Right renal pelvis (tissue), 4 donors: Measurements from ENCODE around the gene TMEM169. TPM values are rescaled to one million over a fixed set of nuclear protein-coding genes. Genes with fewer than 3 reads are reported as not detected.
"Not testable (repeated sequence)": the region's sequence is repeated elsewhere in the genome, so short reads cannot be mapped to it uniquely, and the experiment has no call there.

Experiments
- DNase-seq, 4 donors: peaks; one replicate each; pipeline ENCODE4 v3.0.0-alpha.2; 2013; ENCODE audit warnings: low read depth in 4 of 4, low spot score in 3 of 4, missing footprints in 1 of 4
- polyA plus RNA-seq, 4 donors: library from polyadenylated mRNA; unstranded; fragments of 120-200 nt; gene quantifications; one replicate each; pipeline ENCODE4 v1.2.1, GENCODE V29; 2013; ENCODE audit not compliant: insufficient read length in 4 of 4

The TMEM169 gene
- polyA plus RNA-seq, 4 donors, result 14.0 to 16.7 (median 14.5) TPM

DNA sequence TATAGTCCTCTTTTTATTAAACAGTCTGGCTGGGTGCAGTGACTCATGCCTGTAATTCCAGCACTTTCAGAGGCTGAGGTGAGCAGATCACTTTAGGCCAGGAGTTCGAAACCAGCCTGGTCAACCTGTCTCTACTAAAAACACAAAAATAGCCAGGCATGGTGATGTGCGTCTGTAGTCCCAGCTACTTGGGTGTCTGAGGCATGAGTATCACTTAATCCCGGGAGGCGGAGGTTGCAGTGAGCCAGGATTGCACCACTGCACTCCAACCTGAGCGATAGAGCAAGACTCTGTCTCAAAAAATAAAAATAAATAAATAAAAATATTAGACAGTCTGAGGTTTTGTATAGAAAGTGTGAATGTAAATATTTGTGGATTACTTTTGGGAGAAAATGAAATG, 45.2 kb downstream of the TMEM169 start:
- DNase-seq, result no peak

DNA sequence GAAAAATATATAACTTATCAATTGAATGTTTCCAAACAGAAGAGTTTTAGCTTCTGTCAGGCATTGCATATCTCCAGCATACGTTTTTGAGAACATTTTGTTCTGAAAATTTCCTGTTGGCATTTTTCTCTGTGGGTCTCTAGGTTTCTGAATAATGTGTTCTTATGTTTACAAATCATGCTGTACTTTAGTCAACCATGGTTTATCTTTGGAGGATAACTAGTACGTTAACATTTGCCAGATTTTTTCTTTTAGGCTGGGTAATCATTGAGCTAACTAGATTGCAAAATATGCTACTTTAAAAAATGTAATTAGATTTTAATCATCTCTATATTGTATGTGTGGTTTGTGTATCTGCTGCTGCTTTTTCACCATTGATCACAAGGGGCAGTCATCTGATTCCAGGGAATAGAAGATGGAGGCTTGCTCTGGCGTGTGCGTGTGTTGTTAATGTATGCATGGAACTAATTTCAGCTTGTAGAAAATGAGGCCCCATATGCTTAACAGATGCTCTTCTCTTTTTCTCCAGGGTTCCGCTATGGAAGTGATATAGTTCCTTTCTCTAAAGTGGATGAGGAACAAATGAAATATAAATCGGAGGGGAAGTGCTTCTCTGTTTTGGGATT, 48.7 kb downstream of the TMEM169 start:
- no peak for DNase-seq

DNA sequence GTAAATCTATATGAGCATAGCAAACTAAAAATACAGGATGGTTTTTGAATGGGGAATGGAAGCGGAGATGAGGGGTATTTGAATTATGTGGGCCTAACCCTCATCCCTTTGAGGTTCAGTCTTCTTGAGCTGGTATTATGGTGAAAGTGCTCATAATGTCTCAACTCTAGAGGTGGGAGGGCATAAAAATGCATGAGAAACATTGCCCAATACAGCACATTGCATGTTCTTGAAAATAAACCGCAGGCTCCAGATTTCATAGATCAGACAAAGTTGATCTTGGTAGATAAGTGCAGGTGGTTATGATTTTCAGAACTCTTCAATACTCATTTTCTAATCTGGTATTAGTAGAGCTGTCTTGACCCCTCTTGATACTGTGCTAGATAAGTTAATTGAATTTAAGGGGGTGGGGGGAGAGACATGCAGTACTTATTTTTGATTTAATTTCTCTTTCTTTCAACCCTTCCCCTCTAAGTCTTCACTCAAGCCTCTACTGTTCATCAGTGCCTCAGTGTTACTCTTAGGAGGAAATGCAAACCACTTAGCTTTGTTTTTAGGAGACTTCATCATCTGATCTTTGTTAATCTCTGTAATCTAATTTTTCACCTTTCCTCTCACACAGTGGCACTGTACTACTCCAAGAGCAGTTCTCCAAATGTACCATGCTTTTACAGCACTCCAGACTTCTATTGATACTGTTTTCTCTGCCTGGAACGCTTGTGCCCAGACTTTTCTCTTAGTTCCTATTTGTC, 49.6 kb downstream of the TMEM169 start:
- DNase-seq, result no peak

DNA sequence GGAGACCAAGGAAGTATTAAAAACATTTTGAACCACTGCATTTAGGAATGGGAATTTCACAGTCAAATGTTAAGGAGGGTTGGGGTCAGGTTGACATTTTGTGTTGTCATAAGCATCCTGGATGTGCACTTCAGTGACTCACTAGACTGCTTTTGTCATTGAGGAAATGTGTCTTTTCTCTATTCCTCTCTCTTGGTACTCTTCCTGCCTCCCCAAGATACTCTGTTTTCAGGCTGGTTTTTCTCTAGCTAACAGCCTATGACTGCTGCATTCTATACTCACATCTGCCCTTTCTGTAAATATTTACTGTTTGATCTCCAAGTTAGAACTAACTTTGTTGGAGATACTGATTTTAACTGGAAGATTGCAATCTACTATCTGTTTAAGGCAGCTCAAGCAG, 50.9 kb downstream of the TMEM169 start:
- DNase-seq, result no peak

DNA sequence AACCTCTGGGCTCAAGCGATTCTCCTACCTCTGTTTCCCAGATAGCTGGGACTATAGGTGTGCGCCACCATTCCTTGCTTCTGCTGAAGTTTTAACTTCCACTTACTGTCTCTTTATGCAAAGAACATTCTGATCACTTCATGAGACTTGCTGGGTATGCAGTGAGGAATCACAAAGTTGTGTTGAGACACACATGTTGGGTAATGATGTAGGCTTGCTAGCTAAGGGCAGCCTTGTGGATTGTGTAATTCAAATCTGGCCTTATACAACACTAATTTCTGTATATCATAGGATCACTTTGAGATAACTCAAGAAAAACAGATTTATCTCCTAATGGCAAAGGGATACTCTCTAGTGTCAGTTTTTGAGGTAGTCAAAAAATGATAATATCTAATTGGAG, 51.7 kb downstream of the TMEM169 start:
- DNase-seq, result no peak

DNA sequence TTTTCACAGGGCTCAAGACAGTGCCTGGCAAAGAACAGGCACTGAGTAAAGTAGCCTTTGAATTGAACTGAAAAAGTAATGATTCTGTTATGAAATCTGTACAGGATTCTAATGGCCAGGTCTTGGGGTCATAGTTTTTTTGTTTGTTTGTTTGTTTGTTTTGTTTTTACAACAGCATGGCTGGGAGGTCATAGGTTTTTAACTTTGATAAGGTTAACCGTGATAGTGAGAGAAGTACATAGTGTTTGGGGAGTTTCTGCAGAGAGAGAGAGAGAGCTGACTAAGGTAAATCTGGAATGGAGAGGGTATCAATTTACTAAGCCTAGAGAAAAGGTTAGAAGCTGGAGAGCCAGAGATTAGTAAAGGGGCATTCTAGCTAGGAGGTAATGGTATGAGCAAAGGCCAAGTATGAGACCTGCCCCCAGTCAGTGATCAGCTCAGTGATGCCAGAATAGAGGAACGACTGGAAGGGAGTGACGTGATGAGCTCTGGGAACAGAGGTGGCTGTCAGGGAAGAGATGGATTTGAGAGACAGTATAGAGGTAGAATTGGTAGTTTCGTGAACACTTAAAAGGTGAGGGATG, 53.3 kb downstream of the TMEM169 start:
- no peak for DNase-seq

DNA sequence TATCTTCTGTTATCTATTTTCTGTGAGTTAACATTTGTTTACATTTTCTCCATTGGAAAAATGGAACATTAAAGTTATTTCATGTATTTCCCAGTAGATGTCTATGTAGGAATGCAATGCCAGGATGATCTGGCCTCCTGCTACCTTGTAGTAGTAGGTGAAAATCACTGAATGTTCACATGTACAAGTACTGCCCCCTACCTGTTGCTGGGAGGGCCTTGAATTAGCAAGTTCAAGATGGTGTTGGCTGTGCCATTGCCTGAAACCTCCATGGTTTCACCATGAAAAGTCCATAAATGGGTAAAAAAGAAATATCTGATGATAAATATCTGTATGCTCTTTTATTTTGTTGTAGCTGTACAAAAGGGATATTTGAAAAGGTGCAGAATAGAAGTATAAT, 58.2 kb downstream of the TMEM169 start:
- no peak for DNase-seq

DNA sequence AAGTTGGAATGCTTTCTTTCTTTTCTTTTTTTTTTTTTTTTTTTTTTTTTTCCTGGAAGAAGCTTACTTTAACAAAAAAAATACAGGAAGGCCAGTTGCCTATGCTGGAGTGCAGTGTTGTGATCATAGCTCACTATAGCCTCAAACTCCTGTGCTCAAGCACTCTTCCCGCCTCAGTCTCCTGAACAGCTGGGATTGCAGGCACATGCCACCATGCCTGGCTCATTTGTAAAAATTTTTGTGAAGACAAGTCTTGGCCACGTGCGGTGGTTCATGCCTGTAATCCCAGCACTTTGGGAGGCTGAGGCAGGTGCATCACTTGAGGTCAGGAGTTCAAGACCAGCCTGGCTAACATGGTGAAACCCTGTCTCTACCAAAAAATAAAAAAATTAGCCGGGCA, 59.8 kb downstream of the TMEM169 start:
- not testable (repeated sequence) for DNase-seq

DNA sequence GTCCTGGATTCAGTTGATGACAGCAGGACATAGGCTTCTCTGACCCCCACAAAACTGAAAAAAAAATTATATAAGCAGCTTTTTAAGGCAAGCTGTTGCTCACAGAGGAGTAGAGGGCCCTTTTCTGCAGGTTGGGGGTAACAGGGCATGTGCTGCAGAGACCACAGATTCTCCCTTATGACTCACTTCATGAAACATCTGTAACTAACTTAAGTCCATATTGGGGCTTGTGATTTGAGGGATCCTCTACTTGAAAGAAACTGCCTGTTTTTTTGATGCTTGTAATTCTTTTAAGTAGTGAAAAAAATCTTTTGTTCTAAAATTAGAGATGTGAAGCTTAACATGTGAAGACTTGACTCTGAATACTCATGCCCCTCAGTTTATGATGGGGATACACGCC, 60.8 kb downstream of the TMEM169 start:
- DNase-seq, result no peak

DNA sequence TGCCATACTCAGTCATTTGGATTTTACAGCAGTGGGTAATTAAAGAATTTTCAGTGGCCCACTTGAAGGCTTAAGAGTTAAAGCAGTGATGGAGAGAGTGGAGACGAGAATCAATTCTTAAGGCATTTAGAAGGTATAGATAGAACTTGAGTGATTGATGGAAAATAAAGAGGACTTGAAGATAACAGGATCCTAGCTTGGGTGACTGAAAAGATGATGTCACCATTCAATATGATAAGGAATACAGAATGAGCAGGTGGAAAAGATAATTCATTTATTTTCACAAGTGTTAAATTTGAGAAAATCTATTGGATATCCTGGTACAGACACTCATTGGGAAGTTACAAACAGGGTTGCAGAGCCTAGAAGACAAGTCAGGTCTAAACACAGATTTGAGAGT, 62.7 kb downstream of the TMEM169 start:
- DNase-seq, result no peak

DNA sequence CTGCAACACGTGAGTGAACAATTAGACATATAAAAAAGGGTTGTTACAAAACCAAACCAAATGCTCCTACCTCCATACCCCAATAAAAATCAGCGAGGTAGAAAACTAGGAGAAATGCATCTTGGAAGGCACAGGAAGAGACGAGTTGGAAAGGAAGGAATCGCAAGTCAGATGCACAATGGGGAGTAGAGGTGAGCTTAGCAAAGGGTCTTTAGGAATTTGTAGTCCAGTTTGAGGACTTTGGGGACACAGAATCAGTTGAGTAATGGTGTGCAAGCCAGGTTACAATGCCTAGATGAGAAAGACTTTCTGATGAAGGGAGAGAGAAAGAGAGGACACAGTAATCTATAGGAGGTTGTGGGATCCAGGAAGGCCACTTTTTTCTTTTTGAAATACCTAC, 63.1 kb downstream of the TMEM169 start:
- no peak for DNase-seq

DNA sequence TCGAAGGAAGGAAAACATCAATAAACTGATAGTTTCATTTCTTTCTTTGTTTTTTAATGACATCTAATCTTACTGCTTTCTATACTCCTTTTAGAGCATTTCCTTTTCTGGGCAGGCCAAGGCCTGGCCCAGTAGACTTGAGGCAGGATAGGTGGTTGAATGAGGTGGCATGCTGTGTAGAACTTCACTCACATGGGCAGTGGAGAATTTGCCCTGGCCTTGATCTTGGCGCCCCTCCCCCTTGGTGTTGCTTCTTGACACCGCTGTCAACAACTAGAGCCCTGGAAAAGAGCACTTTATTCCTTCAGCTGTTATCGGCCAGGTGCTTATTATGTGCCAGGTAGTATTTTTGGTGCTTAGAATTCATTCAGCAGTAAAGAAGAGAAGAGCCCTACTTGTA, 64.9 kb downstream of the TMEM169 start:
- no peak for DNase-seq

DNA sequence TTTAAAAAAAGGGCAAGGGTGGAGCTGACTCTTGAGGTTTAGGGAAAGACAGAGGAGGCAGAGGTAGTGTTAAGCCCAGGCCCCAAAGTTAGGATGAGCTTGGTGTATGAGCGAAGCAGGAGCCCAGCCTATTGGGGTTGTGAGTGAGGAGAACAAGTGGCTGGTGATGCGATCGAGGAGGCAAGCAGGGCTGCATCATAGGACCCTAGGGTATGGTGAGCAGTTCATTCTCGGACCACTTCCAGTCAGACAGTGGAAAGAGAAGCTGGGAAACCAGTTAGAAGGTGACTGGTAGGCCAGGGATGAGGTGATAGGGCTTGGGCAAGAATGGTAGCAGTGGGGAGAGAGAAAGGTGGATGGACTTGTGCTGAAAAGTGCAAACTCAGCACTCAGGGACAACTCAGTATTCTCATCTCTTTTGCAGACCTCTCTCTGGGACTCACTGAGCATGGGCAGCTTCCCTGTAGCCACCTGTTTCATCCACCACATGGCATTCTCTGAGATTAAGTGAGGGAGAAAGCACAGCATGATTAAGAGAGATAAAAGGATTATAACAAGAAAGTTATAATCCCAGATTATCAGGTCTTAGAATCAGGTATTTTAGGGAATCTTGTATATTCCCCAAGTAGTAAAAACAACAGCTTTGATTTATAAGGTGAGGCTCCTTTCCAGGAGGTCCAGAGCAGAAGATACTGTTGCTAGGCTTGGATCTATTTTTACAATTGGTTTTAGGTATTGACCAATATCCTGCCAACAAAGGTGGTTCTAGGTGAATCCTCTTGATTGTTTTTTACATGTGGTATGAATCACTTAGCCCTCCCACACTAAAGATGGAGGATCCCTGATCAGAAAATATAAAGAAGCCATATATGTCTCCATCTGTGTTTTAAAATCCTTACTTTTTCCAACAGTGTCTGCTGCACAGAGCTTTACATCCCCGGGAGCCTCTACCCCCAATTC, 65.7 kb downstream of the TMEM169 start:
- DNase-seq, result no peak

DNA sequence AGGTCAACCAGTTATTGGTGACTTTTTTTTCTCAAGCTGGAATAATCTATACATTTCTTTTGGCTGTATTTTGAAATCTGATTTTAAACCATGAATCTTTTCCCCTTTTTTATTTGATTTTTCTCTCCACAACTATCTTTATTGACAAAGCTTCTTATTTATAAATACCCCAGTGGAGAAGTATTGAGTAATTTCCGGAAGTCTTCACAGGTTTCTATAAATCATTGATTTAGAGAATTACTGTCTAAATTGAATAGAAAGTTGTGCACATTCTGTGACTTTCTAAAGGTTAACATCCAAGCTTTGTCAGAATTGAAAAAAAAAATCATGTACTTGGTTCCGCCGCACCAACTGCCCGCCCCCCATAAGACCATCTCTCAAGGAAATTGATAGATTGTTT, 67.3 kb downstream of the TMEM169 start:
- no peak for DNase-seq

DNA sequence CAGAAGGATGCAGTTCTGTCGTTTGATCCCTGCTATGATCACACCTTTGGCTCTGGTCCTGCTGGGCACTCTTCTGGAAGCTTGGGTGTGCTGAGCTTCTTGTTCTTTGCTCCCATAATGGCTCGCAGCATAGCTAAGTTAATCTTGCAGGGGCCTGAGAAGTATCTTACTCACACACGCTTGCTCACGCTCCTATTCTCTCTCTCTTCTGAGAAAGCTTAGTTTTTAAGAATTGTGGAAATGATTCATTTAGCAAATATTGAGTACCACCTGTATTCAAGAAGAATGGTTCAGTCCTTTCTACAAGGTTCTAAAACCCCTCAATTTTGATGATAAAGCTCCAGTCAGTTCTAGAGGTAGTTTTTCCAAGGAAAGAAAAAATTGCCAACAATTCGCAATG, 68.0 kb downstream of the TMEM169 start:
- no peak for DNase-seq

DNA sequence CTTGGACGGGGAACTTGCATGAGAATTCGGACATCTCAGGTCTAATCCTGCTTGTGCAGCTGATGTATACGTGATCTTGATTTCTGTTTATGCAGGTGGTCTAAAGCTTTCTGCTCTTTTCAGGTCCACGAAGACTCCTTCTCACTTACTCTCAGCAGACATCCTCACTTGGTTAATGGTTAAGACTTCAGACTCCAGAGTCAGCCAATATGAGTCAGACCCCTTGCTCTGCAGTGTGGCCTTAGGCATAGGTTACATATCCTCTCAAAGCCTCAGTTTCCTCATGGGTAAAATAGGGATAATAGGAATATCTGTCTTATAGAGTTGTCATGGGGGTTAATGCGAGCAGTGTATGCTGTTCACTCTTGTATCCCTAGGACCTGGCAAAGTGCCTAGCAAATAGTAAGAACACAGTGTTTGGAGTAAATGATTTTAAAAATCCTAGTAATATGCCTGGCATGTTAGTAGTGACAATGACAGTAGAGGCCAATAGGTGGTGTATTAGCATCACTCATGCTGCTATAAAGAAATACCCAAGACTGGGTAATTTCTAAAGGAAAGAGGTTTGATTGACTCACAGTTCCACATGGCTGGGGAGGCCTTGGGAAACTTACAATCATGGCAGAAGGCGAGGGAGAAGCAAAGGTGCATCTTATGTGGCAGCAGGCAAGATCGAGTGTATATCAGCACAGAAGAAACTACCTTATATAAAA, 69.8 kb downstream of the TMEM169 start:
- no peak for DNase-seq
